Osteocyte (in vitro differentiated cells): Measurements from ENCODE around the gene LAPTM5. TPM values are rescaled to one million over a fixed set of nuclear protein-coding genes. Genes with fewer than 3 reads are reported as not detected.

Experiments
- DNase-seq: peaks from one replicate; pipeline ENCODE4 v3.0.0; 2021; ENCODE audit warnings: mixed read lengths; ENCODE audit not compliant: unreplicated experiment; ENCODE audit errors: extremely low spot score
- H3K27ac Mint-ChIP-seq: one replicate; pipeline ENCODE4 v1.8.0; 2021; ENCODE audit warnings: mild to moderate bottlenecking, mixed read lengths; ENCODE audit not compliant: unreplicated experiment
- H3K27me3 Mint-ChIP-seq: one replicate; pipeline ENCODE4 v1.8.0; 2021; ENCODE audit warnings: mixed read lengths; ENCODE audit not compliant: unreplicated experiment
- H3K36me3 Mint-ChIP-seq: one replicate; pipeline ENCODE4 v1.8.0; 2021; ENCODE audit warnings: mixed read lengths; ENCODE audit not compliant: unreplicated experiment
- H3K4me1 Mint-ChIP-seq: one replicate; pipeline ENCODE4 v1.8.0; 2021; ENCODE audit warnings: mixed read lengths; ENCODE audit not compliant: unreplicated experiment
- H3K4me3 Mint-ChIP-seq: one replicate; pipeline ENCODE4 v1.8.0; 2021; ENCODE audit warnings: mild to moderate bottlenecking, moderate library complexity, mixed read lengths; ENCODE audit not compliant: unreplicated experiment
- H3K9me3 Mint-ChIP-seq: one replicate; pipeline ENCODE4 v1.8.0; 2021; ENCODE audit warnings: mixed read lengths; ENCODE audit not compliant: unreplicated experiment
- CTCF ChIP-seq: fragments of 200-600 bp; sonication (generic); IDR thresholded peaks from 2 replicates; pipeline ENCODE4 v1.5.0; 2021; ENCODE audit warnings: antibody characterized with exemption, mild to moderate bottlenecking, moderate library complexity
- total RNA-seq: library from RNA; stranded (reverse); gene quantifications from 2 replicates; pipeline ENCODE4 v1.2.1, GENCODE V29; 2021

LAPTM5 gene
- total RNA-seq, 1 donor from 2014 or later, result not detected

- TF ChIP-seq CTCF, result no peak
- no peak overlapping the region for H3K27ac Mint-ChIP-seq
- no peaks in the 10 kb centered on the region for H3K36me3 Mint-ChIP-seq
- no peaks in the 10 kb centered on the region for H3K27me3 Mint-ChIP-seq
- H3K4me1 Mint-ChIP-seq, result peaks cover 10% of the 10 kb centered on the region
- H3K4me3 Mint-ChIP-seq, result no peak overlapping the region
- peaks cover 3% of the 10 kb centered on the region for H3K9me3 Mint-ChIP-seq
- no peak for DNase-seq
Measured at GRCh38 chr1:30720271-30721223, 37.0 kb downstream of the LAPTM5 start.

DNA sequence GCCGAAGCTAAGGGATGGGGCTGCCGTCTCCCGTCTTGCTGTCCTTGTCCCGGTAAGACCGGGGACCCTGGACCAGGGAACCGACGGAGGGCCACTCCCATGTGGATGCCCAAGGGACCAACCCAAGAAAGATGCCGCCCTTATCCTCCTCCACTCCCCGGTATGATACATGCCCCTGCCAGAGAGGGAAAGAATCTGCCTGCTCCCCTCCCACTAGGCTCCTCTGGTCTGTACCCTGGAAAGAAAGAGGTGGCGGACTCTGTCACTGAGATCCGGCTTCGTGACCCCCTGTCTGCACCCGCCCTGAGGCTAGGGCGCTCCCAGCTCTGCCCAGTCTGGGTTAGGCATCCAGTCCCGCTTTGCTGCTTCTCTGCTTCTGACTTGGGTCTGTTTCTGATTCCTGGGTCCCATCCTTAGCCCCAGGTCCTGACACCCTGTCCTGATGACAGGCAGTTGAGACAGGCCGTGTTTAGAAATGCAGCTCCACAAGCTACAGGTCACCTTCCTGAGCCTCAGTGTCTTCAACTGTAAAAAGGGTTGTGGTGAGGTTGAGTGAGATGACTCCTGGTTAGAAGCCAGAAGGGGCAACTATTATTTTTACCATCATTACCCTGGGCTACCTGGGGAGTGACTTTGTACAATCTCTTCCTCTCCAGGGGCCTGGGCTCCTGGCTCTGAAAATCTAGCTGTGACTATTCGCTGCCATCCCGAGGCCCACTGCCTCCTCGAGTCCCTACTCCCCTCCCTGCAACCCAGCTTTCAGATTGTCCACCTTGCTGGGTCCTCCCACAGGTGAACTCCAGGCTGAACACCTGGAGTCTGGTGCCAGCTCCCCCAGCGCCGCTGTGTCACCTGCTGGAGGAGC lies 37.9 kb downstream of the LAPTM5 start:
- DNase-seq, result no peak
- peaks cover 10% of the 10 kb centered on the region for H3K4me1 Mint-ChIP-seq
- no peaks in the 10 kb centered on the region for H3K36me3 Mint-ChIP-seq
- peak overlapping the region; percentile 95 for H3K27ac Mint-ChIP-seq
- no peaks in the 10 kb centered on the region for H3K27me3 Mint-ChIP-seq
- no peak for TF ChIP-seq CTCF
- peak overlapping the region; percentile 79 for H3K4me3 Mint-ChIP-seq
- peaks cover 5% of the 10 kb centered on the region for H3K9me3 Mint-ChIP-seq

DNA sequence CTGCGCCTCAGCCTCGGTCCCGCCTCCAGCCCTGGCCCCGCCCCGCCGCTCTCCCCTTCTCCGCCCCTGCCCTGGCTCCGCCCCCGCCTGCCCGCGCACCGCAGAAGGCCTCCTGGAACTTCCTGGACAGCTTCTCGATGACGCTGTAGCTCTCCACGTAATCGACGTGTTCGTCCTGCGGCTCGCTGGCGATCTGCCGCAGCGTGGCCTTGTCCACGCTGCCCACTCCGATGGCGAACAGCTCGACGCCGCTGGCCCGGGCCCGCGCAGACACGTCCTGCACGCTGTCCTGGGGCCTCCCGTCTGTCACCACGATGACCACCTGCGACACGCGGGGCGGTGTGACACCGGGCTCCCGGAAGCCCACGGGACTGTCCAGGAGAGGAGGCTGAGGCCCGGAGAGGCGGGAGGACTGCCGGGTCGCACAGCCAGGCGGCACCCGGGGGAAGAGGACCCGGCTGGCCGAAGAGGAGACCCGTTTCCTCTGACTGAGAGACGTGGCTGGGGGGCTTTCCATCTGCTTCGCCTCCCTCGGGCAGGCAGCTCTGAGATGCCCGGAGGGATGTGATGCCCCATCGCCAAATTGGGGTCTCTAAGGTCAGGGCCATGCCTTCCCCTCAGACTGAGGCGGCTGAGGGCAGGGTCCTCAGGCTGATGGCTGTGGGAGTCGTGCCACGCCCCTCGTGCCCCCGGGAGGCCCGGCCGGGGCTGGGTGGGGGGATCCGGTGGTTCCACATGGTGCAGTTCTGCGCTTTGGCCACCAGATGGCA lies 38.8 kb downstream of the LAPTM5 start:
- peak overlapping the region; percentile 95 for H3K27ac Mint-ChIP-seq
- peak overlapping the region; percentile 79 for H3K4me3 Mint-ChIP-seq

GRCh38 chr1:30718091-30718635 lies 39.4 kb downstream of the LAPTM5 start:
- no peaks in the 10 kb centered on the region for H3K27me3 Mint-ChIP-seq
- TF ChIP-seq CTCF, result no peak
- peak; percentile 100 for DNase-seq
- no peaks in the 10 kb centered on the region for H3K36me3 Mint-ChIP-seq
- H3K27ac Mint-ChIP-seq, result peak overlapping the region; percentile 94
- peaks cover 5% of the 10 kb centered on the region for H3K9me3 Mint-ChIP-seq
- H3K4me3 Mint-ChIP-seq, result peak overlapping the region; percentile 82
- H3K4me1 Mint-ChIP-seq, result peaks cover 10% of the 10 kb centered on the region

More for the DNA sequence above, 38.8 kb downstream of the LAPTM5 start:
- TF ChIP-seq CTCF, result peak; percentile 99
- peak; percentile 94 for DNase-seq
- H3K36me3 Mint-ChIP-seq, result no peaks in the 10 kb centered on the region
- H3K9me3 Mint-ChIP-seq, result peaks cover 5% of the 10 kb centered on the region
- H3K27me3 Mint-ChIP-seq, result no peaks in the 10 kb centered on the region
- peaks cover 10% of the 10 kb centered on the region for H3K4me1 Mint-ChIP-seq
